Gastrocnemius medialis (tissue), 4 donors: ENCODE results near the gene LMAN2. TPM values are rescaled to one million over a fixed set of nuclear protein-coding genes. Genes with fewer than 3 reads are reported as not detected.

Source experiments
- ATAC-seq, 2 donors: fragments of 150-250 bp; one replicate each; pipeline ENCODE4 v1.9.1; 2016
- DNase-seq, 2 donors: peaks; one replicate each; pipeline ENCODE4 v3.0.0-alpha.2; 2019
- H3K27ac ChIP-seq, 4 donors: fragments of 200-600 bp; sonication (generic); 1 replicate in 1 of 4; 2 replicates in 3 of 4; pipeline ENCODE4 v1.5.1; 2016 to 2018; ENCODE audit warnings: mild to moderate bottlenecking in 2 of 4, moderate library complexity in 1 of 4
- H3K27me3 ChIP-seq, 3 donors: fragments of 200-600 bp; sonication (generic) in 2 of 3; 1 replicate in 1 of 3; 2 replicates in 2 of 3; pipeline versions ENCODE4 v1.5.1 to v1.6.0; 2016 to 2019; ENCODE audit warnings: mild to moderate bottlenecking in 1 of 3, moderate library complexity in 1 of 3
- H3K36me3 ChIP-seq, 2 donors: fragments of 200-600 bp; sonication (generic) in 1 of 2; one replicate each; pipeline ENCODE4 v1.5.1; 2017 to 2018
- H3K4me1 ChIP-seq, 2 donors: fragments of 200-600 bp; sonication (generic) in 1 of 2; one replicate each; pipeline ENCODE4 v1.5.1; 2016 to 2017; ENCODE audit warnings: mild to moderate bottlenecking in 2 of 2
- H3K4me3 ChIP-seq, 4 donors: fragments of 200-600 bp; sonication (generic) in 3 of 4; 1 replicate in 1 of 4; 2 replicates in 3 of 4; pipeline ENCODE4 v1.5.1; 2016 to 2019; ENCODE audit warnings: mild to moderate bottlenecking in 2 of 4
- H3K9me3 ChIP-seq, 3 donors: fragments of 200-600 bp; sonication (generic) in 2 of 3; 1 replicate in 1 of 3; 2 replicates in 2 of 3; pipeline ENCODE4 v1.5.1; 2016 to 2019
- CTCF ChIP-seq, 5 experiments: fragments of 450-650 bp in 3 of 5; fragments of 200-600 bp in 2 of 5; sonication (generic) in 2 of 5; IDR thresholded peaks in 4 of 5; conservative IDR thresholded peaks in 1 of 5; 1 replicate in 4 of 5; 2 replicates in 1 of 5; pipeline ENCODE4 v1.5.1; 2016 to 2019; ENCODE audit warnings: antibody characterized with exemption in 5 of 5, mild to moderate bottlenecking in 3 of 5, moderate library complexity in 3 of 5
- POLR2A ChIP-seq, 2 donors: fragments of 450-650 bp; IDR thresholded peaks; one replicate each; pipeline ENCODE4 v1.6.1; 2017; ENCODE audit warnings: antibody characterized with exemption in 2 of 2, mild to moderate bottlenecking in 2 of 2, moderate library complexity in 2 of 2
- in situ Hi-C, 4 donors: fragments of 200-750 bp; cut with MboI; loops; one replicate each; pipeline versions ENCODE4 v1.15.0 to v1.8.0; 2017; ENCODE audit warnings: low sequenced_read_pairs in 4 of 4
- intact Hi-C: fragments of 100-400 bp; cut with DNase I; formaldehyde crosslinking; loops from one replicate; pipeline ENCODE4 v1.15.1; 2023; ENCODE audit warnings: low total_unique reads
- total RNA-seq, 4 donors: library from RNA; depleted of rRNA; stranded (reverse); fragments of >200 nt; gene quantifications; one replicate each; pipeline versions ENCODE4 v1.1.0 to v1.2.3, GENCODE V29; 2016

Gene LMAN2
- total RNA-seq, 4 donors from 2014 or later: 70.2 to 109 (median 86.6) TPM

DNA sequence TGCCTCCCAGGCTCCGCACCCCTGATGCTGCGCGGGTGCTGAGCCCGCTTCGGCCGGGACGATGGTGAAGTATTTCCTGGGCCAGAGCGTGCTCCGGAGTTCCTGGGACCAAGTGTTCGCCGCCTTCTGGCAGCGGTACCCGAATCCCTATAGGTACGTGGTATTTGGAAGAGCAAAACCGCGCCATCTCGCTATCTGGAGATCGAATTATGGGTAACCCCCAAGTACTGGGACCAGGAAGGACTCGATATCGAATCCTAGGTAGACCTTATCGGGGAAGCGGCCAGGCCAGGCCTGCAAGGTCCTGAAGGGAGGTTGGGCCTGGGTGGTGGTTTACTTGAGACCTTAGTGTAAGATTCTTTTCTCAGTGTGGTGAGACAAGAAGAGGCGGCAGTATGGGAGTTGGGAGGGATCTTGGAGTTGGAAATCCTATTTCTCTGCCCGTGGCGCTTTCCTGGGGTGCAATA lies 47.5 kb downstream of the LMAN2 start:
- no peak for TF ChIP-seq CTCF (IDR thresholded peaks at IDR 0.05 in 4 of 5, conservative IDR thresholded peaks at IDR 0.05 in 1 of 5)
- TF ChIP-seq POLR2A (IDR thresholded peaks at IDR 0.05): no peak
- DNase-seq (no peak), ATAC-seq (peak; percentile 9 to 11)
- H3K4me3 ChIP-seq: peak overlapping the region; percentile 84 to 99 (median 96)
- H3K9me3 ChIP-seq: no peaks in the 10 kb centered on the region
- peaks cover 41 to 45% of the 10 kb centered on the region in 2 donors for H3K4me1 ChIP-seq
- intact Hi-C loops (loop anchor here (2.0 to 5.0 kb wide), 3 partner anchors 47 to 189 kb away; partner anchors contain the start of genes LMAN2 and NSD1), in situ Hi-C loops (loop anchor here in 1 of 4 donors (10.0 kb wide), 1 partner anchor 179 kb away; no protein-coding TSS in a partner anchor)
- H3K27me3 ChIP-seq: no peaks in the 10 kb centered on the region
- peak overlapping the region; percentile 83 to 95 (median 92) for H3K27ac ChIP-seq
- peaks cover 0 to 22% of the 10 kb centered on the region in 2 donors for H3K36me3 ChIP-seq

- H3K9me3 ChIP-seq: no peaks in the 10 kb centered on the region
- peaks cover 37 to 42% of the 10 kb centered on the region in 2 donors for H3K4me1 ChIP-seq
- peak within 1 kb of the TSS; percentile 84 to 99 (median 96) for H3K4me3 ChIP-seq
- in situ Hi-C loops (loop anchor here in 1 of 4 donors (10.0 kb wide), 1 partner anchor 179 kb away; no protein-coding TSS in a partner anchor), intact Hi-C loops (loop anchor here (2.0 to 5.0 kb wide), 3 partner anchors 47 to 189 kb away; partner anchors contain the start of genes LMAN2 and NSD1)
- DNase-seq (peak; percentile 75 to 84), ATAC-seq (peak; percentile 80 to 84)
- H3K27ac ChIP-seq: peak within 1 kb of the TSS; percentile 83 to 95 (median 92)
- no peaks in the 10 kb centered on the region for H3K27me3 ChIP-seq
- peaks cover 0 to 22% of the 10 kb centered on the region in 2 donors for H3K36me3 ChIP-seq
- TF ChIP-seq POLR2A (IDR thresholded peaks at IDR 0.05) (peak; percentile 81 to 89), CTCF (IDR thresholded peaks at IDR 0.05 in 4 of 5, conservative IDR thresholded peaks at IDR 0.05 in 1 of 5) (peak in 2 of 5 experiments; percentile 11 to 35)
Measured at GRCh38 chr5:177303121-177303924, 48.1 kb downstream of the LMAN2 start, which contains the start of the genes PRELID1 and RAB24. Gene PRELID1 (plus strand): TSS chr5:177303799. CDS start chr5:177303986, 187 bp downstream. Gene RAB24 (minus strand): TSS chr5:177303719. CDS start chr5:177303288, 431 bp downstream.

DNA sequence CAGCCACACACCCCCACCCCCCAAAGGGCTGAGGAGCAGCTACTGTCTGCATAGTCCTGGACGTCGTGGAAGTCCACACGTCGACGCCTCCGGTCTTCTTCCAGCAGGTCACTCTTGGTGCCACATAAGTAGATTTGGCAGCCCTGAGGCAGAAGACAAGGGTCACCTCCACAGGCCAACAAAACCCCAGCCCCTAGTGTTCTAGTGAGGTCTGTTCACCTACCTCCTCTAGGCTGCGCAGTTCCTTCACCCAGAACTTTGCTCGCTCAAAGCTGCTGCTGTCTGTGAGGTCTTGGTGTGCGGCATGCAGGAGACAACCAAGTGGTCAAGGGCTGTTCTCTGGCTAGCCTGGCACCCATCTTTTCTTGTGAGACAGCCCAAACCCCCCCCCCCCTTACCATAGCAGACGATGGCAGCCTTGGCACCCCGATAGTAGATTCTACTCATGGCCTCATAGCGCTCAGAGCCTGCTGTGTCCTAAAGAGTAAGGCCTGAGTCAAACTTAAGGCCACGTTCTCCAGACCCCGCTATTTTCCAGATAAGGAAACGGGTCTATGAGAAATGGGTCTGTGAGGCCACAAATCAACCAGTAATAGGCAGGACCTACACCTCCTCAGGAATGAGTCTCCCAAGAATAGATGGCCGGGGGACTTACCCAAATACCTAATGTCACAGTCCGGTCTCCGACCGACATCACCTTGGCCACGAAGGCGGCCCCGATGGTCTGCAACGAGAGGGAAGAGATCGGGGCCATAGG lies 48.9 kb downstream of the LMAN2 start:
- Histone ChIP-seq H3K4me1 (peaks cover 37 to 42% of the 10 kb centered on the region in 2 donors), H3K36me3 (peaks cover 0 to 22% of the 10 kb centered on the region in 2 donors), H3K27ac (peak overlapping the region; percentile 83 to 95 (median 92)), H3K27me3 (no peaks in the 10 kb centered on the region), H3K9me3 (no peaks in the 10 kb centered on the region), H3K4me3 (peak overlapping the region; percentile 84 to 99 (median 96))
- in situ Hi-C loops (loop anchor here in 1 of 4 donors (10.0 kb wide), 1 partner anchor 178 kb away; no protein-coding TSS in a partner anchor), intact Hi-C loops (loop anchor here (2.0 to 5.0 kb wide), 3 partner anchors 48 to 188 kb away; partner anchors contain the start of genes LMAN2 and NSD1)
- DNase-seq (no peak), ATAC-seq (peak in 1 of 2 donors; percentile 8)
- no peak for TF ChIP-seq CTCF (IDR thresholded peaks at IDR 0.05 in 4 of 5, conservative IDR thresholded peaks at IDR 0.05 in 1 of 5)
- no peak for TF ChIP-seq POLR2A (IDR thresholded peaks at IDR 0.05)

DNA sequence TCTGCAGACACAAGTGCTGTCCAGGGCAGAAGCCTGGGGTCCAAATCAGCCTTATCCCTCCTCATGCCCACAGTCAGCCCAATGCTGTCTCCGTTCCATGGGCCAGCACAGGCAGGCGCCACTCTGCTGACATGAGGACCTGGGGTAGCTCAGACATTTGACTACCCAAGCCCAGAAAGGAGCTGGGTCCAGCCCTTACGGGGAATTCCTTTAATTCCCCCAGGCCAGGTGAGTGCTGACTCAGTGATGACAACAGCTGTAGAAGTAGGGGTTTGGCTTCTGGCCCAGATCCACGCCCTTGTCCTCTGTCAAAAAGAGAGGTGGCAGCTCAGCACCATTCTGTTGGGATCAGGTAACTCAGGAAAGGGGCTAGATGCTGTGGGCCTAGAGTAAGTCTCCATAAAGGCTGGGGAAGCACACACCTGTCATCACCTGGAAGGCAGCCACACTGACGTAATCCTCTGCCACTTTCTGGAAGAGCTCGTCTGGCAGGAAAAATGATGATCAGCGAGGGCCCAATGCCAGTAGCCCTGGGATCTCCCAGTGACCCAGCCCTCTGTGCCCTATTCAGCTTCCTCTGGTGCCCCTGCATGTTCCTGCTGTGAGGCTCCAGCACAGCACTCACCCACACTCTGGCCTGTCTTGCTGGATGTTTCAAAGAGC lies 49.8 kb downstream of the LMAN2 start:
- no peak overlapping the region for H3K4me3 ChIP-seq
- peak overlapping the region; percentile 83 to 95 (median 92) for H3K27ac ChIP-seq
- no peak for ATAC-seq
- H3K27me3 ChIP-seq: no peaks in the 10 kb centered on the region
- H3K36me3 ChIP-seq: peaks cover 0 to 16% of the 10 kb centered on the region in 2 donors
- DNase-seq: peak in 1 of 2 donors; percentile 42
- H3K9me3 ChIP-seq: no peaks in the 10 kb centered on the region
- in situ Hi-C loops: loop anchor here in 1 of 4 donors (10.0 kb wide), 1 partner anchor 177 kb away; no protein-coding TSS in a partner anchor
- intact Hi-C loops: loop anchor here (2.0 to 5.0 kb wide), 3 partner anchors 49 to 187 kb away; partner anchors contain the start of genes LMAN2 and NSD1
- peaks cover 37 to 42% of the 10 kb centered on the region in 2 donors for H3K4me1 ChIP-seq
- no peak for TF ChIP-seq POLR2A (IDR thresholded peaks at IDR 0.05)
- TF ChIP-seq CTCF (IDR thresholded peaks at IDR 0.05 in 4 of 5, conservative IDR thresholded peaks at IDR 0.05 in 1 of 5): no peak
